Stimulated activated CD8-positive, alpha-beta memory T cell treated with anti-CD3 and anti-CD28 coated beads, Interleukin-12 subunit alpha, Interleukin-12 subunit beta, amount 100 ng/mL, for 24 hours (primary cell): Measurements from ENCODE around the gene IQCE.

Experiments used
- DNase-seq: peaks from one replicate; pipeline ENCODE4 v3.0.0-alpha.2; 2020; ENCODE audit errors: extremely low read depth

Gene IQCE, protein sequence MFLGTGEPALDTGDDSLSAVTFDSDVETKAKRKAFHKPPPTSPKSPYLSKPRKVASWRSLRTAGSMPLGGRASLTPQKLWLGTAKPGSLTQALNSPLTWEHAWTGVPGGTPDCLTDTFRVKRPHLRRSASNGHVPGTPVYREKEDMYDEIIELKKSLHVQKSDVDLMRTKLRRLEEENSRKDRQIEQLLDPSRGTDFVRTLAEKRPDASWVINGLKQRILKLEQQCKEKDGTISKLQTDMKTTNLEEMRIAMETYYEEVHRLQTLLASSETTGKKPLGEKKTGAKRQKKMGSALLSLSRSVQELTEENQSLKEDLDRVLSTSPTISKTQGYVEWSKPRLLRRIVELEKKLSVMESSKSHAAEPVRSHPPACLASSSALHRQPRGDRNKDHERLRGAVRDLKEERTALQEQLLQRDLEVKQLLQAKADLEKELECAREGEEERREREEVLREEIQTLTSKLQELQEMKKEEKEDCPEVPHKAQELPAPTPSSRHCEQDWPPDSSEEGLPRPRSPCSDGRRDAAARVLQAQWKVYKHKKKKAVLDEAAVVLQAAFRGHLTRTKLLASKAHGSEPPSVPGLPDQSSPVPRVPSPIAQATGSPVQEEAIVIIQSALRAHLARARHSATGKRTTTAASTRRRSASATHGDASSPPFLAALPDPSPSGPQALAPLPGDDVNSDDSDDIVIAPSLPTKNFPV

DNA sequence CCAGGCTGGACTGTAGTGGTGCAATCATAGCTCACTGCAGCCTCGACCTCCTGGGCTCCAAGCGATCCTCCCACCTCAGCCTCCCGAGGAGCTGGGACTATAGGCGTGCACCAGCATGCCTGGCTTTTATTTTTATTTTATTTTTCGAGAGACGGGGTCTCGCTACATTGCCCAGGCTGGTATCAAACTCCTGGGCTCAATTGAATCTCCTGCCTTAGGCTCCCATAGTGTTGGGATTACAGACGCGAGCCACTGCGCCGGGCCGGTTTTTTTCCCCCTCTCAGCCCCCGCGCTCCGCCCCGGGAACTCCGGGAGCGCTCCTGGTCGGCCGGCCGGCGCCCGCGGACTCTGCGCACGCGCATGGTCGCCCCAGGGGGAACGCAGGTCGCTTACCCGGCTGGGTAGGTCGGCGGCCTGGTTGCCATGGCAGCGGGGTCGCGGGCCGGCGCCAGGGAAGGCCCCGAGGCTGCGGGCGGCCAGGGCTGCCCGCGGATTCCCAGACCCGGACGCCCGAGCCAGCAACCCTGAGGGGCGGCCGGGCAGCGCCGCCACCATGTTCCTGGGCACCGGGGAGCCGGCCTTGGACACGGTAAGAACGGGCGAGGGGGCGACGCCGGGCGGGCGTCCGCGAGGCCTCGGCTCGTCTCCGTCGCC lies at the start of gene IQCE:
IQCE (plus strand) TSS at position 351 of the 654 bp plus-strand sequence; CDS start at position 554, 203 bp downstream.
- DNase-seq, result peak; percentile 79

DNA sequence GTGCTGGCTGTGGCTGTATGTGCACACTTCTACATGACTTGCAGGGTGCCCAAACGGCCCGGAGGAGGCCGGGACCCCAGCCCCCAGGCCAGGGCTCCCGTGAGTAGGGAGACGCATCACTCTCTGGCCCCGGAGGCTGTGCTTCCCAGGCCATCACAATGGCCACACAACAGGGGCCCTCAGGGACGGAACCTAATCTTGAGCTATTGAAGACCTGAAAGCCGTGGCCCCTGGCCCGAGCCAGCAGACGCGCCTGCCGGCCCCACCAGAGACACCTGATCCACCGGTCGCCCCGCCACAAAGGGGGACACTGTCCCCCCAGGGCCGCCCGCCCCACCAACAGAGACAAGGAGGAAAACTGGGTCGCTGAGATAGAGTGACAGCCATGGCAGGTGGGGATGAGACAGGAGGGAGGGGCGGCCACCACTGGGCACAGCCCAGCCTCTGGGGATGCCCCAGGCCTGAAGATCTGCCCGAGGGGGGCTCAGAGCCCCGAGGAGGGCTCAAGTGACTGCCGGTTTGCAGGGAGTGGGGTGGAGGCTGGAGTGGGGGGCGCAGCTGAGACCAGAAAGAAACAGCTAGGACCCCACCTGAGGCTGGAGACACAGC lies 49.4 kb upstream of the IQCE start:
- no peak for DNase-seq

DNA sequence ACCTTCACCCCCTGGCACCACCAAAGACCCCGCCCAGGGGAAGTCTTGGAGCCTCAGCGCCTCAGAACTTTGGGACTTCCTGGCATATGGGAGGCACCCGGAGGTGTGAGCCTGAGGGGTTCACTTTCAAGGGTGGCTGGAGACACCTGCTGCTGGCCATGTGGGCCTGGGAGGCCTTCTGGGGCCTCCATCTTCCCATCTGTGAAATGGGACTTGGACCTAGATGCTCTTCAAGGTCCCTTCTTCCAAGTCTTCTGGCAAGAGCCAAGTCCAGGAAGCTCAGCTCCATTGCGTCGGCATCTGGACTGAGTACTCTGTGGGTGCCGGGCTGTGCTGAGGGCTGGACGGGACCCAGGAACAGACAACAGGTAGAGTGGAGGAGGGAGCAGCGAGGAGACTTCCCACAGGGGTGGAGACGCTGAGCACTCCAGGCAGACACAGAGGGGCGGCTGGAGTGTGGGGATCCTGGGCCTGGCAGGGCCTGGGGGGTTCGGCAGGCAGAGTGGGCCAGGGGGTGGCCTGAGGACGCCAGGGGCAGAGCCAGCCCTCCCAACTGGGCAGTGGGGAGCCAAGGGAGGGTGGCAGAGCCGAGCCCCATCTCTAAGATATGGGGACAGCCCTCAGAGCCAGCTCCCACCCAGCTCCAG lies 48.5 kb upstream of the IQCE start:
- DNase-seq, result no peak

DNA sequence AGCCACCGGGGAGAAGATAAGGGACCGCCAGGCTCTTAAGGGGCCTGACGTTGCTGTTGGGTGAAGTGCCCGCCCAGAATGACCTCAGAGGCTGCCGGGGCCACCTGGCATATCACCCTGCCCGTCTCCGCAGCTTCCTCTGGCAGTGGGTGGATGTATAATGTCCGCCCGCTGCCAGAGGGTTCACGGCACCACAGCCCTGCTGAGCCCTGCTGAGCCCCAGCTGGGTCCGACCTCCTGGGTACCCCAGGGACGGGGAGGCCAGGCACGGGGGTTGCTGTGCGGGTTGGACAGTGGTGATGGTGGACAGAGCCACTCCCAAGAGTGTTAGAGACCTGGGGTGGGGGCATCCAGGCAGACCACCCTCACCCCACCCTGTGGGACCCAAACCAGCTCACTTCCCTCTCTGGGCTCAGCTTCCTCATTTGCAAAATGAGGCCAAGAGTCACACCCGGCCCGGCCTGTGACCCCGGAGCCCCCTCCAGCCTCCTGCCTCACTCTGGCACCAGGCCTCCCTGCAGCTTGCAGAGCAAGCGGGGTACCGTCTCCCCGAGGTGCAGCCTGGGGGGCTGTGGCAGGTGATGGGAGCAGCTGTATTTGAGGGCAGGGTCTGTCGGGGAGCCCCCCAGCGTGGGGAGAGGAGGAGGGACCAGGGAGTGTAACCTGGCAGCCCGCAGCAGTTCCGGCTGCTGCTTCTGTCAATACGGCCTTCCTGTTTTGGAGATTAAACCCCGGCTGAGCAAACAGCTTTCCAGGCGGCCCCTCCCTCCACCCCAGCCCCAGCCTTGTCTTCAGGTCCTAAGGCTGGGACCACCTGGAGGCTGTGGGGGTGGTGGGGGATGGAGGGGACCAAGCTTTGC lies 47.6 kb upstream of the IQCE start:
- DNase-seq, result no peak

DNA sequence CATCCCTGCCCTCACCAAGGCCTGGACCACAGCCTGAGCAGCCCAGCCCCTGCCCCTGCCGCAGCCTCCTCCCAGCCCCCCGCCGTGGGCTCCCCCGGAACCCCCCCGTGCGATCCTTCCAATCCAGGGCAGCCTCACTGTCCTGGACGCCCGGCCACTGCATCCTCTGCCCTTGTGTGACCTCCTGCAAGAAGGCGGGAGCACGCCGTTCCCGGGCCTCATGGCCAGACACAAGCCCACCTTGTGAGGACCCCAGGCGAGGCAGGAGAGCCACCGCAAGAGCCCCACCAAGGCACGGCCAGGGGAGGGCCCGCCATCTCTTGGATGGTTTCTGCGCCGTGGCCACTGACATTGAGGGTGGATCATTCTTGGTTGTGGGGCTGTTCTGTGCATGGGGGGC lies 47.0 kb upstream of the IQCE start:
- DNase-seq, result no peak

DNA sequence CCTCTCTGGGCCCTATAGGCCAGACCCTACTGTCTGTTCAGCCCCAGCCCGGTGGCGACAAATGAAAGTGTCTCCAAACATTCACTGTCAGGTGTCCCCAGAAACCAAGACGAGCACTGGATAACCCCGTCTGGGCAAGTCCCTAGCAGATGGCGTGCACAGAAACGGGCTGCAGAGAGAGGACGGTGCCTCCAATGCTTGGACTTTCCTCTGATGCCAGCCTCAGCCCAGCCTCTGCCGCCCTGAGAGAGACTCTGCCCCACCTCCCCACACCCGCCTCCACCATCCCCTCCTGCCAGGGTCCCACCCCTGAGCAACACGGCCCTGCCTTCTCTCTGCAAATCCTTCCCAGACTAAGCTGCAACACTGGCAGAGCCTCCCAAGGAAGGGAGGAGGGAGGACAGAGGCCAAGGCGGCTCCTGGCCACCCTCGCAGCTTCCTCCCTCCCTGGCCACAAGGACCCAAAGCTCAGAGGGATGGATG lies 46.6 kb upstream of the IQCE start:
- no peak for DNase-seq

DNA sequence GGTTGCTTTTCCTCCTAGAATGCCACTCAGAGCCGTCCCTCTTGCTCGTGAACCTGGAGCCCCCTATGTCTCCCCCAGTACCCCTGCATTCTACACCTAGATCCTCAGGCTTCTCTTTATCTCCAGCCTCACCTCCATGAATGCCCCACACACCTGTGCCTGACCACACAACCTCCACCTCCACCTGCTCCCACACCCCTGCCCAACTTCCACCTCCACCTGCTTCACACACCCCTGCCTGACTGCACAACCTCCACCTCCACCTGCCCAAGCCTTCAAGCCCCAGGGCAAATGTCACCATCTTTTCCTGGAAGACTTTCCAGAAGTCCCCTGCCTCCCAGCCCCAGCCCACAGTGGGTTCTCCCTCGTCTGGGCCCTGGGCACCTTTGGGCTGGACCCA lies 46.1 kb upstream of the IQCE start:
- DNase-seq, result no peak

DNA sequence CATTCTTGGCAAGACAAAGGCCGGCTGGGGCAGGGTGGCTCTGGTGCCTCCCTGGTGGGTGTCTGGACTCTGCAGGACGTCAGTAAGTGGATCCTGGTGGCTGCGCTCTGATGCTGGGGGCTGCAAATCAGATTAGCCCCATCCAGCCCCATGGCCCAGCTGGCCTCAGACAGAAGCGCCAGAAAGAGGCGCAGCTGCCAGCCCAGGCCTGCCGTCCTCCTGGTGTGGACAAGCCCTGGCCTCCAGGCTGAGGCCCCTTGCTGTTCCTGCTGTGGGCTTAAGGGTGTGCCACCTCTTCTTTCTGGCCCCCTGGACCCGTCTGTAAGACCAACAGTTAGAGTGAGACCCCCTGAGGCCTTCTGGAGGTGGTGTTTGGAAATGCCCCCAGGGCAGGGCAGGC lies 45.1 kb upstream of the IQCE start:
- DNase-seq, result no peak

DNA sequence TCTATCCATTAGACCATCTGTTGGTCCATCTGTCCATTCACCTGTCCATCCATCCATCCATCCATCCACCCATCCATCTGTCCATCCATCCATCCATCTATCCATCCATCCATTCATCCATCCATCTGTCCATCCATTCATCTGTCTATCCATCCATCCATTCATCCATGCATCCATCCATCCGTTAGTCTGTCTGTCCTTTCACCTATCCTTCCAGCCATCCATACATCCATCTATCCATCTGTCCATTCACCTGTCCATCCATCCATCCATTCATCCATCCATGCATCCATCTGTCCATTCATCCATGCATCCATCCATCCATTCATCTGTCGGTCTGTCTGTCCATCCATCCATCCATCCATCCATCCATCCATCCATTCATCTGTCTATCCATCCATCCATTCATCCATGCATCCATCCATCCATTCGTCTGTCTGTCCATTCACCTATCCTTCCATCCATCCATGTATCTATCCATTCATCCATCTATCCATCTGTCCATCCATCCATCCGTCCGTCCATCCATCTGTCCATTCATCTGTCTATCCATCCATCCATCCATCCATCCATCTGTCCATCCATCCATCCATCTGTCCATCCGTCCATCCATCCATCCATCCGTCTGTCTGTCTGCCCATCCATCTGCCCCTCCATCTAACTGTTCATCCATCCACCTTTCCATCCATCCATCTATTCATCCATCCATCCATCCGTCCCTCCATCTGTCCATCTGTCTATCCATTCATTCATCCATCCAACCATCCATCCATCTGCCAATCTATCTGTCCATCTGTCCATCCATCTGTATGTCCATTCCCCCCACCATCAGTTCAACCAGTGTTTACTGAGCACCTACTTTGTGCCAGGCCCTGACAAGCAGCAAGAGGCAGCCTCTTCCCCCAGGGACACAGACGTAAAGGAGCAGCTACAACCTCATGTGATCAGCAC lies 44.0 kb upstream of the IQCE start:
- DNase-seq, result no peak

DNA sequence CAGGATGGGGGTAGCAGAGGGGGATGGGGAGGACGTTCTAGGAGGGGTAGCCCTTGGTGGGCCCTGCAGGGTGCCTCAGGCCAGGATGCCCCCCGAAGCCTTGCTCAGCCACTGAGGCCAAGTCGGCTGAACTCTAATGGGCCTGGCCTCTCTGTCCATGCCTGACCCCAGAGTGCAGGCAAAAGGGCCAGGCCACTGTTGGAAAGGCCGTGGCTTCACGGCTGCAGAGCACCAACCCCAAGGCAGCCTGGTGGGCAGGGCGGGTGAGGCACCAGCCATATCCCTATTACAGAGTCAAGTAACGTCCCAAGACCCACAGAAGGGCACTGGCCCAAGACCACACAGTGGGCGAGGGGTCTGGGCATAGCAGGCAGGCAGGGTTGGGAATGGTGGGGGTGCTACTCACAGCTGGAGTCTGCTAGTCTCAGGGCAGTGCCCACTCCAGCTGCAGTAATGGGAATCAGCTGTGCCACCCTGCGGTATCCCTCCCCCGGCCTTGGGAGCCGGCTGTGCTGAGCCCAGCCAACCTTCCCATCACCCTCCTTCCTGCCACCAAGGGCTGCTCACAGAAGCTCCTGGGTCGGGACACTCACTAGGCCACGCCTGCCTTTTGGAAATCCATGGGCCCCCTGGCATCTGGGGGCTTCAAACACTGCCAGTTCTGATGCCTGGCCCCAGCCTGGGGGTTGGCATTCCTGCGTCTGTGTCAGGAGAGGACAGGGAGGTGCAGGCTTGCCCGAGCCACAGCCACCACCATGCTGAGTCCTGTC lies 43.2 kb upstream of the IQCE start:
- DNase-seq, result no peak

DNA sequence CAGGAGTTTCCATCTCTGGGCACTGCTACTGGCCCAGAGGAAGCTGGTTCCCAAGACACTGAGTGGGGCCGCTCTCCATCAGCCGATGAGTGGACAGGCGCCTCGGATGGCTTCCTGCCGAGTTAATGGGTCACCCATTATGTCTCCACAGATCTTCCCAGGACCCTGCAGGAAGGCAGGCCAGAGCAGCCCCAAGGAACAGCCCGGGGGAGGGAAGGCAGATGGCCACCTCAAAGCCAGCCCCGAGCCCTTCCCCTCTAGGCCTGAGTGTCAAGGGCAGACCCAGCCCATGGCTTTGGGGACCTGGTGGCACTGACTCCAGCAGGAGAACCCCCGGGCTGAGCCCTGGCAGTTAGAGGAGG lies 42.6 kb upstream of the IQCE start:
- DNase-seq, result no peak

DNA sequence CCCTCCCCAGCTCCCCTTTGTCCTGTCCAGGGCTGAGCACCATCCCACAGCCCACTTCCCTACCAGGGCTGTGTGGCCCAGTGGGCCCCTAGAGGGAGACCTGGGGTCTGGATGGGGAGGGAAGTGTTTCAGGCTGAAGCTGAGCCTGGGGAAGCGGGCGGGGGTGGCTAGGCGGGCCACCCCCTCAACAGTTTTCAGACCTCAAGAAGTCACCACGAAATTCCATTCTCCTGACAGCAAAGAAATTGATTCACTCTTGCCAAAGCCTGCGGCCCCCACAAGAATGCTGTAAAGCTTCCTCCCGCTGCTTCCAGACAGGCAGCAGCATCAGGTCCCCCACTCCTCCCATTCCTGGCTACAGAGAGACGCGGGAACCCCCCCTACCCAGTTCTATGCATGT lies 41.8 kb upstream of the IQCE start:
- DNase-seq, result no peak

DNA sequence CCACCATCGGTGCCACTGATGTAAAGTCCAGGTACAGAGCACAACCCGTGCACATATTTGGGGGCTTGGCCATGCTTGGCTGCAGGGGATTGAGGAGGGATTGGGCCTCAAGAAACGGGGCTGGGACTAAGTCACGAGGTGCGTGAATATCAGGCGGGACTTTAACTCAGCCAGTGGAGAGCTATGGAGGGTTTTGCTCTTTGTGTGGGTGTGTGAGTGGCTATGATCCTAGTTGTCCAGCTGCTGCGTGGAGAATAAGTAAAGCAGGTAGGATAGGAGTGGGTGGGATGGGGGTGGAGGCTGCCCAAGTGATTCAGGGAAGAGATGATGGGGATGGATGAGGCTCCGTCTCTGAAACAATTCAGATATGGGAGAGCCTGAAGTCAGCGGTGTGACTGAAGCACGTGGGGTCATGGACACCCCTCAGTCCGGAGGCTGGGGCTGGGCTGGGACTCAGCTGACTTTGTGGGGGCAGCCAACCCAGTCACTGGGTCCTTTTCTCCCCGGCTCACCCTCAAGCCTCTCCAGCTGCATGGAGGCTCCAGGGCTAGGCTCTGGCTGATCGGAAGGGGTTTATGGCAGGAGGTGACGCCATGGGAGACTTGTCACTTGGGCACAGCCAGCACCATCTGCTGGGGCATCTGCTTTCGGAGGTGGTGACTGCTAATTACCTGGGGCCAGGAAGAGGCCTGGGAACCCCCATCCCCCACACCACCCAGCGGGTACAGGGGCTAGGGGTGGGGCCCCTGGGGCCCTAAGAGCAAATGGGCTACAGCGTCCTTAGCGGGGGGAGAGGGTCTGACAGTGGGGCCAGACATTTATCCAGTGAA lies 40.9 kb upstream of the IQCE start:
- DNase-seq, result no peak

DNA sequence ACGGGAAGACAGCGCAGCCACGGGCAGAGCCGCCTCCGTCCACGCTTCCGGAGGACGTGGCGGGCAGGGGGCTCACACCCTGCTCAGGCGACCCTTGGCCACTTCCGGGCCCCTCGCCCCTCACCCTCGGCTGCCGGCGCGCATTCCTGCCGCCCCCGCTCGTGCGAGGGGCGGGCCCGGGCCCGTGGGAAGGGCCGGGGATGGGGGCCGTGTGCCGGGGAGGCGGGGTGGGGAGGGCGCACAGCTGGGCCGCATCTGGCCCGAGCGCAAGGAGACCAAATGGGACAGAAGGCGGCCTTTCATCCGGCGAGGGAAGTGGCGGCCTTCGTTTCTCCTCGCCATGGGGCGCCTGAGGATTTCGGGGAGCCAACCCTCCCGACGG lies 40.1 kb upstream of the IQCE start:
- no peak for DNase-seq

DNA sequence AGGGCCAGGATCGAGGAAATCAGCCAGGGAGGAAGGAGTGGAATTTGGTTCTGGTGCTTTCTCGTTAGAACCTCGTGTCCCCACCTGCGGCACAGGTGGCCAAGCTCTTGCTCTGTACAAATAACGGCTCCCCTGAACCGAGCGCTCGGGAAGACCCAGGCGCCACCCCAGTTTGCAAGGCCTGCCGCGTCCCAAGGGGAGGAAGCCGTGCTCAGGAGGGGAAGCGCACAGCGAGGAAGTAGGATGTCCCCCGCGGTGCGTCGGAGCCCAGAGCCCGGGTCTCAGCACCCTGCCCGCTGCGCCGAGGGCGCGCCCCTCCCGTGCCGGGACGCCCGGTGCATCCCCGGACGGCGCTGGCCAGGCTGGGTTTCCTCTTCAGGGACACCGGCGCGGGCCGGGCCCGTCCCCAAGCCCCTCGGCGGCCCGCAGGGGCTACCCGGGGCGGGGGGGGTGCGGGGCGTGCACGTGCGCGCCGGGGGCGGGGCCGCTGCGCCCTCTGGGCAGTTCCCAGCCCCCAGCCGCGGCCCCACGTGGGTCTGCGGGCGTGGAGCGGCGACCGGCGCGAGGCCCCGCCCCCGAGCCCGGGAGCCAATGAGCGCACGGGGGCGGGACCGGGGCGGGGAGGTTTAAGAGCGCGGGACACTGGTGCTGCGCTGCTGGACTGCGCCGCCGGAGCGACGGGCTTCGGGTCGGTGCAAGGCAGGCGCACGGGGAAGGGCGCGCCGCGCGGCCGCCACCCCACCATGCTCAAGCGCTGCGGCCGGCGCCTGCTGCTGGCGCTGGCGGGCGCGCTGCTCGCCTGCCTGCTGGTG lies 39.5 kb upstream of the IQCE start, which contains the start of gene LFNG:
LFNG (plus strand) TSS at position 656 of the 812 bp plus-strand sequence; CDS start at position 744, 88 bp downstream.
- peak; percentile 63 for DNase-seq

DNA sequence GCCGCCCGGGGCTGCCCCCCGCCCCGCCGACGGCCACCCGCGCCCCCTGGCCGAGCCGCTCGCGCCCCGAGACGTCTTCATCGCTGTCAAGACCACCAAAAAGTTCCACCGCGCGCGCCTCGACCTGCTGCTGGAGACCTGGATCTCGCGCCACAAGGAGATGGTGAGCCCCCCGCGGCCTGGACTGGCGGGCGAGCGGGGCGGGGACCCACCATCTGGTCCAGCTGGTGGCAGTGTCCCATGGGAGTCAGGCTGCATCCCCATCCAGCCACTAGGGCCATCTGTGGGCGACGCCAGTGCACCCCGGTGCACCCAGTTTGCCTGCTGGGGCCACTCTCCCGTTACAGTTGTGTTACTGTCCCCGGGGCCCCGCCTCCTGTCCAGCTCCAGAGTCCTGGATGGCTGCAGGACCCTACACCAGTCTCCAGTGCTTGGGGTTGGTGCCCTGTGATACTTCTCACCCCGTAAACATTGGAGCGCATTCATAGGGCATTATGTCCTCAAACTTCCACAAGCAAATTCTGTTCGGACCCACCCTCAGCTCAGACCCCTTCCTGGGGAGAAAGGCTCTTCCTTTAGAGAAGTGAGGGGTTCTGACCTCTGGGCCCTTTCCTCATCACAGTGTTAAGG lies 38.5 kb upstream of the IQCE start:
- DNase-seq, result no peak
